ENCODE measurements around the gene CYTH4.

CYTH4 gene

DNA sequence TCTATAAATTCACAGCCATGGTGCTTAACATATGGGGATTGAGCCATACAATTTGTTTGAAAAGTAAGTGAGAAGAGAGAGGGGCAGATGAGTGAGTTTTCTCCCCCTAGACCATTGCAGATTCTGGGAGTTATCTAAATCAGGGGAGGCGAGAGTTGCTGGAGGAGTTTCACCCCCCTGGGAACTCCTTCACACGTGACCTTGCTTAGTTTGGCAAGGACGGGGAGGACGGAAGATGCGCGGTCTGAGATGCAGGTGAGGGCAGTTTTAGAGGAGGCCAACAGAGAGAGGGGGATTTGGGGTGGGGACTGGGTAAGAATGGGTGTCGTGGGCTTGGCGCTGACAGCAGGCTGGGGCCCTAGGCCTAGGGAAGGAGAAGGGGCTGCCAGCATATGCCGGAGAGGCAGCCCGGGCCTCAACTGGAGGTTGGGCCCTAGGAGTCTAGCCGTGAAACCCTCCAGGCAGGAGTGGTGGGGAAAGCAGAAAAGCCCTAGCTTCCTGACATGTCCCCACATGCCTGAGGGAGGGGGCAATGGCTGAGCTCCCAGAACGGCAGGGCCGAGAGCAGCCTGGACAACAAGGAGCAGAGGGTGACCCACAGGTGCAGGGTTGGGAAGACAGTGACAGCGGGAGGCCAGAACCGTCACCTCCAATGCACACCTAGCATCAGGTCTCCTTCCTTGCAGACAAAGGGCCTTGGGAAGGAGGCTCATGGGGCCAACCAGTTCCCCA is 81.1 kb downstream of the CYTH4 start:
- Histone ChIP-seq H3K4me3 (ENCODE audit: low read depth in 1 of 5, low read length in 5 of 5) (no peak overlapping the region), H3K27me3 (ENCODE audit: control insufficient read depth in 5 of 5, insufficient read depth in 4 of 5, low read length in 5 of 5) (peaks cover 0 to 27% (median 14%) of the 10 kb centered on the region in 5 donors), H3K4me1 (ENCODE audit: control insufficient read depth in 5 of 5, insufficient read depth in 5 of 5, low read length in 5 of 5) (peaks cover 0 to 12% (median 5%) of the 10 kb centered on the region in 5 donors), H3K36me3 (ENCODE audit: control insufficient read depth in 5 of 5, insufficient read depth in 5 of 5, low read length in 5 of 5) (no peaks in the 10 kb centered on the region), H3K9me3 (ENCODE audit: control insufficient read depth in 5 of 5, low read length in 5 of 5) (no peaks in the 10 kb centered on the region), H3K27ac (ENCODE audit: low read depth, low read length) (no peak overlapping the region), H3K9ac (ENCODE audit: low read length in 5 of 5) (no peak overlapping the region)
